Endodermal cell (in vitro differentiated cells): ENCODE results near the gene MYLK2. TPM values are rescaled to one million over a fixed set of nuclear protein-coding genes. Genes with fewer than 3 reads are reported as not detected.
A peak's percentile ranks its signal among the peaks of the same experiment; 100 is the strongest.

Source experiments
- DNase-seq: peaks from one replicate; pipeline ENCODE4 v3.0.0-alpha.2; 2017
- H3K27ac ChIP-seq: 2 replicates; pipeline ENCODE4 v1.5.1; 2013; ENCODE audit warnings: mild to moderate bottlenecking, low read depth, low read length, moderate library complexity
- H3K27me3 ChIP-seq: 2 replicates; pipeline ENCODE4 v1.6.1; 2013; ENCODE audit warnings: mild to moderate bottlenecking, low read length, moderate library complexity; ENCODE audit not compliant: insufficient read depth, control insufficient read depth, poor library complexity, severe bottlenecking
- H3K36me3 ChIP-seq: 2 replicates; pipeline ENCODE4 v1.7.0; 2013; ENCODE audit warnings: mild to moderate bottlenecking, low read length, moderate library complexity; ENCODE audit not compliant: control insufficient read depth, insufficient read depth
- H3K4me1 ChIP-seq: one replicate; pipeline ENCODE4 v1.7.0; 2013; ENCODE audit warnings: low read length; ENCODE audit not compliant: control insufficient read depth, insufficient read depth
- H3K4me3 ChIP-seq: 2 replicates; pipeline ENCODE4 v1.5.1; 2013; ENCODE audit warnings: mild to moderate bottlenecking, low read length, moderate library complexity
- H3K9ac ChIP-seq: 2 replicates; pipeline ENCODE4 v1.6.1; 2013; ENCODE audit warnings: mild to moderate bottlenecking, low read length, moderate library complexity; ENCODE audit not compliant: poor library complexity, severe bottlenecking; ENCODE audit errors: extremely low read depth
- H3K9me3 ChIP-seq: 2 replicates; pipeline ENCODE4 v1.6.1; 2013; ENCODE audit warnings: mild to moderate bottlenecking, low read length, moderate library complexity; ENCODE audit not compliant: control insufficient read depth
- H3K27ac Mint-ChIP-seq: 2 replicates; pipeline ENCODE4 v1.8.0; 2020; ENCODE audit warnings: mixed read lengths
- H3K27me3 Mint-ChIP-seq: 2 replicates; pipeline ENCODE4 v1.8.0; 2021; ENCODE audit warnings: mild to moderate bottlenecking, mixed read lengths; ENCODE audit not compliant: insufficient read depth
- H3K36me3 Mint-ChIP-seq: 2 replicates; pipeline ENCODE4 v1.8.0; 2020; ENCODE audit warnings: low read depth, mixed read lengths
- H3K4me1 Mint-ChIP-seq: 2 replicates; pipeline ENCODE4 v1.8.0; 2020; ENCODE audit warnings: mixed read lengths
- H3K4me3 Mint-ChIP-seq: 2 replicates; pipeline ENCODE4 v1.8.0; 2020; ENCODE audit warnings: mild to moderate bottlenecking, moderate library complexity, mixed read lengths
- H3K9me3 Mint-ChIP-seq: 2 replicates; pipeline ENCODE4 v1.8.0; 2020; ENCODE audit warnings: mild to moderate bottlenecking, mixed read lengths
- CTCF ChIP-seq: fragments of 200-600 bp; sonication (generic); conservative IDR thresholded peaks from 2 replicates; pipeline ENCODE4 v1.5.0; 2021; ENCODE audit warnings: antibody characterized with exemption, mild to moderate bottlenecking
- WGBS, 2 experiments: methylation state at CpG; one replicate each; pipeline versions ENCODE4 v1.1.5 to v1.1.7; 2013; ENCODE audit warnings: missing lambda C conversion rate in 2 of 2, mixed read lengths in 1 of 2; ENCODE audit not compliant: insufficient coverage in 1 of 2, insufficient read length in 1 of 2; 5-methylcytosine and 5-hydroxymethylcytosine counted together
- total RNA-seq, 2 donors: library from RNA; stranded (reverse); fragmentation: NEBNext Ultra II Directional in 1 of 2; extraction: Animal tissue kit (Norgen Biotek cat#: 25700) in 1 of 2; gene quantifications; 2 replicates in 1 of 2; 3 replicates in 1 of 2; pipeline ENCODE4 v1.2.1, GENCODE V29; 2021

The MYLK2 gene
- total RNA-seq, 2 donors from 2014 or later: 0.20 to 0.29 TPM

- H3K27me3 Mint-ChIP-seq: peaks cover 41% of the 10 kb centered on the region
- Histone ChIP-seq H3K4me1 (no peaks in the 10 kb centered on the region), H3K4me3 (no peak overlapping the region), H3K9ac (no peak overlapping the region), H3K27ac (no peak overlapping the region), H3K9me3 (no peaks in the 10 kb centered on the region), H3K36me3 (no peaks in the 10 kb centered on the region), H3K27me3 (peaks cover 6% of the 10 kb centered on the region)
- no peaks in the 10 kb centered on the region for H3K9me3 Mint-ChIP-seq
- no peaks in the 10 kb centered on the region for H3K36me3 Mint-ChIP-seq
- no peak overlapping the region for H3K27ac Mint-ChIP-seq
- H3K4me1 Mint-ChIP-seq: no peaks in the 10 kb centered on the region
- no peak overlapping the region for H3K4me3 Mint-ChIP-seq
- no peak for DNase-seq
- no peak for TF ChIP-seq CTCF
Measured at GRCh38 chr20:31877684-31878083, 58.5 kb downstream of the MYLK2 start.

- no peaks in the 10 kb centered on the region for H3K27me3 ChIP-seq
- Mint-ChIP-seq H3K36me3 (no peaks in the 10 kb centered on the region), H3K4me1 (no peaks in the 10 kb centered on the region), H3K9me3 (no peaks in the 10 kb centered on the region), H3K27me3 (peaks cover 37% of the 10 kb centered on the region), H3K27ac (peak overlapping the region; percentile 97), H3K4me3 (peak overlapping the region; percentile 79)
- peak overlapping the region; percentile 80 for H3K4me3 ChIP-seq
- peak overlapping the region; percentile 7 for H3K27ac ChIP-seq
- peak; percentile 62 for TF ChIP-seq CTCF
- 3 to 9% methylated on average over 25 to 45 of the region's 45 CpGs for WGBS, 2 experiments
- H3K9me3 ChIP-seq: no peaks in the 10 kb centered on the region
- no peaks in the 10 kb centered on the region for H3K36me3 ChIP-seq
- no peaks in the 10 kb centered on the region for H3K4me1 ChIP-seq
- peak; percentile 99 for DNase-seq
- peak overlapping the region; percentile 31 for H3K9ac ChIP-seq
Measured at GRCh38 chr20:31879143-31879987, 60.2 kb downstream of the MYLK2 start.

- no peak for TF ChIP-seq CTCF
- Mint-ChIP-seq H3K27me3 (peaks cover 41% of the 10 kb centered on the region), H3K4me1 (no peaks in the 10 kb centered on the region), H3K4me3 (no peak overlapping the region), H3K9me3 (no peaks in the 10 kb centered on the region), H3K27ac (no peak overlapping the region), H3K36me3 (no peaks in the 10 kb centered on the region)
- H3K27me3 ChIP-seq: no peaks in the 10 kb centered on the region
- H3K36me3 ChIP-seq: no peaks in the 10 kb centered on the region
- H3K9ac ChIP-seq: no peak overlapping the region
- H3K4me3 ChIP-seq: no peak overlapping the region
- no peaks in the 10 kb centered on the region for H3K4me1 ChIP-seq
- no peaks in the 10 kb centered on the region for H3K9me3 ChIP-seq
- no peak for DNase-seq
- WGBS, 2 experiments: 75 to 82% methylated on average over 5 of the region's 5 CpGs
- no peak overlapping the region for H3K27ac ChIP-seq
Measured at GRCh38 chr20:31881945-31882344, 62.8 kb downstream of the MYLK2 start.
